H9 (cell line): Measurements from ENCODE around the gene SLC27A1. TPM values are rescaled to one million over a fixed set of nuclear protein-coding genes. Genes with fewer than 3 reads are reported as not detected.

Experiments
- DNase-seq: peaks from one replicate; pipeline ENCODE4 v3.0.0-alpha.2; 2017
- H2AFZ ChIP-seq: one replicate; pipeline ENCODE4 v1.6.1; 2013; ENCODE audit warnings: mild to moderate bottlenecking, low read length, control low read depth, moderate library complexity
- H2AK5ac ChIP-seq: 2 replicates; pipeline ENCODE4 v1.6.1; 2013; ENCODE audit warnings: low read length, control low read depth, mixed read lengths; ENCODE audit not compliant: insufficient read length
- H2BK120ac ChIP-seq: one replicate; pipeline ENCODE4 v1.6.1; 2013; ENCODE audit warnings: low read depth, mild to moderate bottlenecking, low read length, control low read depth, inconsistent platforms; ENCODE audit not compliant: poor library complexity, severe bottlenecking
- H2BK12ac ChIP-seq: 2 replicates; pipeline ENCODE4 v1.6.1; 2013; ENCODE audit warnings: low read length, control low read depth, mixed read lengths, low read depth; ENCODE audit not compliant: insufficient read length
- H2BK15ac ChIP-seq: 2 replicates; pipeline ENCODE4 v1.6.1; 2013; ENCODE audit warnings: low read depth, low read length, control low read depth
- H2BK20ac ChIP-seq: one replicate; pipeline ENCODE4 v1.6.1; 2013; ENCODE audit warnings: low read depth, mild to moderate bottlenecking, low read length, control low read depth, inconsistent platforms; ENCODE audit not compliant: poor library complexity, severe bottlenecking
- H2BK5ac ChIP-seq: 2 replicates; pipeline ENCODE4 v1.6.1; 2013; ENCODE audit warnings: low read length, control low read depth, mixed read lengths; ENCODE audit not compliant: insufficient read length
- H3K14ac ChIP-seq: 2 replicates; pipeline ENCODE4 v1.6.1; 2013; ENCODE audit warnings: low read length, control low read depth; ENCODE audit not compliant: insufficient read depth
- H3K18ac ChIP-seq: 2 replicates; pipeline ENCODE4 v1.6.1; 2013; ENCODE audit warnings: low read depth, mild to moderate bottlenecking, mixed read lengths, low read length, control low read depth; ENCODE audit not compliant: insufficient read length
- H3K23ac ChIP-seq: 2 replicates; pipeline ENCODE4 v1.6.1; 2013; ENCODE audit warnings: low read length, control low read depth, mixed read lengths, low read depth; ENCODE audit not compliant: insufficient read length
- H3K23me2 ChIP-seq: 2 replicates; pipeline ENCODE4 v1.6.1; 2013; ENCODE audit warnings: low read depth, mild to moderate bottlenecking, mixed read lengths, low read length, control low read depth; ENCODE audit not compliant: insufficient read length, poor library complexity, severe bottlenecking
- H3K27ac ChIP-seq: 2 replicates; pipeline ENCODE4 v1.5.1; 2013; ENCODE audit warnings: low read length, control low read depth, mixed read lengths, low read depth; ENCODE audit not compliant: insufficient read length
- H3K27me3 ChIP-seq: 2 replicates; pipeline ENCODE4 v1.6.1; 2013; ENCODE audit warnings: low read length, control low read depth, inconsistent platforms; ENCODE audit not compliant: insufficient read depth
- H3K4ac ChIP-seq: 2 replicates; pipeline ENCODE4 v1.6.1; 2013; ENCODE audit warnings: low read depth, mild to moderate bottlenecking, control low read depth, inconsistent platforms, low read length, moderate library complexity
- H3K4me1 ChIP-seq: 2 replicates; pipeline ENCODE4 v1.6.1; 2013; ENCODE audit warnings: low read length, control low read depth, inconsistent platforms; ENCODE audit not compliant: insufficient read depth
- H3K4me2 ChIP-seq: 2 replicates; pipeline ENCODE4 v1.6.1; 2013; ENCODE audit warnings: low read length, control low read depth, mixed read lengths; ENCODE audit not compliant: insufficient read length, insufficient read depth
- H3K56ac ChIP-seq: 2 replicates; pipeline ENCODE4 v1.6.1; 2013; ENCODE audit warnings: low read depth, mild to moderate bottlenecking, mixed read lengths, low read length, control low read depth; ENCODE audit not compliant: insufficient read length
- H3K79me1 ChIP-seq: 2 replicates; pipeline ENCODE4 v1.6.1; 2013; ENCODE audit warnings: low read depth, mild to moderate bottlenecking, moderate library complexity, low read length, control low read depth, inconsistent platforms; ENCODE audit not compliant: insufficient read depth, poor library complexity, severe bottlenecking
- H3K79me2 ChIP-seq: 2 replicates; pipeline ENCODE4 v1.6.1; 2013; ENCODE audit warnings: low read length, control low read depth, inconsistent platforms; ENCODE audit not compliant: insufficient read depth
- H3K9ac ChIP-seq: 2 replicates; pipeline ENCODE4 v1.6.1; 2013; ENCODE audit warnings: low read length, control low read depth, mixed read lengths; ENCODE audit not compliant: insufficient read length; ENCODE audit errors: extremely low read depth
- H3K9me3 ChIP-seq: one replicate; pipeline ENCODE4 v1.6.1; 2013; ENCODE audit warnings: low read depth, low read length, inconsistent platforms; ENCODE audit not compliant: control insufficient read depth
- H3T11ph ChIP-seq: one replicate; pipeline ENCODE4 v1.6.1; 2013; ENCODE audit warnings: mild to moderate bottlenecking, low read length, control low read depth, inconsistent platforms
- H4K20me1 ChIP-seq: one replicate; pipeline ENCODE4 v1.6.1; 2013; ENCODE audit not compliant: control insufficient read depth, insufficient read length, insufficient read depth
- H4K5ac ChIP-seq: 2 replicates; pipeline ENCODE4 v1.6.1; 2013; ENCODE audit warnings: low read depth, mild to moderate bottlenecking, mixed read lengths, low read length, control low read depth; ENCODE audit not compliant: insufficient read length
- H4K8ac ChIP-seq: replicated peaks from 2 replicates; pipeline ENCODE4 v1.6.1; 2013; ENCODE audit warnings: low read length, control low read depth, mixed read lengths, low read depth; ENCODE audit not compliant: insufficient read length
- H4K91ac ChIP-seq: 2 replicates; pipeline ENCODE4 v1.6.1; 2013; ENCODE audit warnings: low read depth, mild to moderate bottlenecking, moderate library complexity, mixed read lengths, low read length, control low read depth; ENCODE audit not compliant: insufficient read length
- H3K27ac Mint-ChIP-seq, 3 experiments: 2 replicates in 2 of 3; 3 replicates in 1 of 3; pipeline ENCODE4 v1.8.0; 2020 to 2021; ENCODE audit warnings: mixed read lengths in 3 of 3, mild to moderate bottlenecking in 1 of 3, moderate library complexity in 1 of 3
- H3K27me3 Mint-ChIP-seq: 2 replicates; pipeline ENCODE4 v1.8.0; 2021; ENCODE audit warnings: low read depth, mild to moderate bottlenecking, moderate library complexity, mixed read lengths
- H3K36me3 Mint-ChIP-seq, 3 experiments: 2 replicates in 2 of 3; 3 replicates in 1 of 3; pipeline ENCODE4 v1.8.0; 2020 to 2021; ENCODE audit warnings: low read depth in 3 of 3, mixed read lengths in 3 of 3; ENCODE audit not compliant: insufficient read depth in 1 of 3
- H3K4me1 Mint-ChIP-seq, 2 experiments: 2 replicates each; pipeline ENCODE4 v1.8.0; 2020; ENCODE audit warnings: mixed read lengths in 2 of 2
- H3K4me3 Mint-ChIP-seq, 2 experiments: 2 replicates in 1 of 2; 3 replicates in 1 of 2; pipeline ENCODE4 v1.8.0; 2020 to 2021; ENCODE audit warnings: mild to moderate bottlenecking in 2 of 2, mixed read lengths in 2 of 2, moderate library complexity in 1 of 2
- H3K9me3 Mint-ChIP-seq, 2 experiments: 2 replicates in 1 of 2; 3 replicates in 1 of 2; pipeline ENCODE4 v1.8.0; 2020; ENCODE audit warnings: mild to moderate bottlenecking in 2 of 2, mixed read lengths in 2 of 2, moderate library complexity in 1 of 2
- CTCF ChIP-seq: fragments of 200-600 bp; sonication (generic); conservative IDR thresholded peaks from 3 replicates; pipeline ENCODE4 v1.8.0; 2021; ENCODE audit warnings: antibody characterized with exemption, mild to moderate bottlenecking
- WGBS: extraction: QIAGEN DNeasy Blood & Tissue Kit; methylation state at CpG from one replicate; pipeline ENCODE4 v1.1.7; 2013; ENCODE audit warnings: missing lambda C conversion rate, low lambda C conversion rate, mixed read lengths; ENCODE audit not compliant: insufficient read length; ENCODE audit errors: extremely low coverage; 5-methylcytosine and 5-hydroxymethylcytosine counted together
- total RNA-seq: library from RNA; stranded (reverse); gene quantifications from 2 replicates; pipeline ENCODE4 v1.2.1, GENCODE V29; 2021

SLC27A1 gene
- total RNA-seq, 1 experiment from 2014 or later: 6.4 TPM

- H3K4me1 Mint-ChIP-seq: peaks cover 8 to 21% of the 10 kb centered on the region in 2 experiments
- Histone ChIP-seq H3K23me2 (peaks cover 2% of the 10 kb centered on the region), H4K8ac (no peak overlapping the region), H2BK5ac (no peak overlapping the region), H3K18ac (no peak overlapping the region), H4K91ac (no peak overlapping the region), H3K4me1 (no peaks in the 10 kb centered on the region), H3K14ac (no peak overlapping the region), H3K9me3 (no peaks in the 10 kb centered on the region), H3T11ph (no peak overlapping the region), H3K4ac (no peak overlapping the region), H2AFZ (no peak overlapping the region), H3K27ac (no peak overlapping the region), H2BK20ac (no peak overlapping the region), H4K20me1 (no peaks in the 10 kb centered on the region), H3K9ac (no peak overlapping the region), H3K79me2 (no peaks in the 10 kb centered on the region), H2BK120ac (no peak overlapping the region), H2AK5ac (no peak overlapping the region), H3K27me3 (no peaks in the 10 kb centered on the region), H4K5ac (no peak overlapping the region), H3K79me1 (no peaks in the 10 kb centered on the region), H2BK12ac (no peak overlapping the region), H3K4me2 (no peak overlapping the region), H3K56ac (no peak overlapping the region), H2BK15ac (no peak overlapping the region), H3K23ac (no peak overlapping the region)
- no peaks in the 10 kb centered on the region; a peak in 1 of 5 replicates for H3K9me3 Mint-ChIP-seq
- H3K27me3 Mint-ChIP-seq: peaks cover 2% of the 10 kb centered on the region
- TF ChIP-seq CTCF: no peak
- no peak overlapping the region for H3K4me3 Mint-ChIP-seq
- no peaks in the 10 kb centered on the region; a peak in 1 of 7 replicates for H3K36me3 Mint-ChIP-seq
- no peak overlapping the region; a peak in 1 of 7 replicates for H3K27ac Mint-ChIP-seq
- DNase-seq: no peak
- 100% methylated on average over 1 of the region's 3 CpGs for WGBS
Measured at GRCh38 chr19:17482877-17483604, 12.7 kb downstream of the SLC27A1 start.
